Parathyroid adenoma (tissue), 2 donors: ENCODE measurements around the gene CLASP1.

Experiments
- H2AFZ ChIP-seq: fragments of 300-600 bp; sonication (generic); one replicate; pipeline ENCODE4 v1.7.0; 2017; ENCODE audit warnings: antibody characterized with exemption, mild to moderate bottlenecking
- H3K27ac ChIP-seq: fragments of 300-600 bp; sonication (generic); one replicate; pipeline ENCODE4 v1.7.0; 2017
- H3K27me3 ChIP-seq: fragments of 300-600 bp; sonication (generic); one replicate; pipeline ENCODE4 v1.7.0; 2017; ENCODE audit warnings: low read length; ENCODE audit not compliant: control insufficient read depth, insufficient read depth
- H3K36me3 ChIP-seq: fragments of 300-600 bp; sonication (generic); one replicate; pipeline ENCODE4 v1.7.0; 2017; ENCODE audit warnings: low read length; ENCODE audit not compliant: control insufficient read depth, insufficient read depth
- H3K4me1 ChIP-seq: fragments of 300-600 bp; sonication (generic); one replicate; pipeline ENCODE4 v1.7.0; 2017; ENCODE audit warnings: control low read depth
- H3K4me2 ChIP-seq: fragments of 300-600 bp; sonication (generic); one replicate; pipeline ENCODE4 v1.7.0; 2017; ENCODE audit warnings: low read length
- H3K4me3 ChIP-seq: fragments of 300-600 bp; sonication (generic); one replicate; pipeline ENCODE4 v1.7.0; 2017; ENCODE audit warnings: low read depth, low read length
- H3K79me2 ChIP-seq: fragments of 300-600 bp; sonication (generic); one replicate; pipeline ENCODE4 v1.7.0; 2017; ENCODE audit warnings: control low read depth
- H3K9ac ChIP-seq: fragments of 300-600 bp; sonication (generic); one replicate; pipeline ENCODE4 v1.7.0; 2017; ENCODE audit warnings: mild to moderate bottlenecking
- H3K9me3 ChIP-seq: fragments of 300-600 bp; sonication (generic); one replicate; pipeline ENCODE4 v1.7.0; 2017; ENCODE audit warnings: low read length; ENCODE audit not compliant: control insufficient read depth
- CTCF ChIP-seq: fragments of 300-600 bp; sonication (generic); IDR thresholded peaks from one replicate; pipeline ENCODE4 v1.7.0; 2017; ENCODE audit warnings: antibody characterized with exemption, mild to moderate bottlenecking
- donor health status: primary hyperparathyroidism.

The CLASP1 gene

GRCh38 chr2:121504316-121504715 is 144.9 kb downstream of the CLASP1 start:
- H3K79me2 ChIP-seq = peaks cover 19% of the 10 kb centered on the region
- H3K4me2 ChIP-seq = no peak overlapping the region
- H3K36me3 ChIP-seq = peaks cover 3% of the 10 kb centered on the region
- peaks cover 6% of the 10 kb centered on the region for H3K4me1 ChIP-seq
- TF ChIP-seq CTCF = no peak
- no peak overlapping the region for H3K27ac ChIP-seq
- no peaks in the 10 kb centered on the region for H3K9me3 ChIP-seq
- no peak overlapping the region for H2AFZ ChIP-seq
- H3K4me3 ChIP-seq = no peak overlapping the region
- H3K9ac ChIP-seq = no peak overlapping the region
- H3K27me3 ChIP-seq = no peaks in the 10 kb centered on the region

GRCh38 chr2:121502781-121503180 is 146.5 kb downstream of the CLASP1 start:
- H3K9me3 ChIP-seq = no peaks in the 10 kb centered on the region
- H2AFZ ChIP-seq = no peak overlapping the region
- peaks cover 6% of the 10 kb centered on the region for H3K4me1 ChIP-seq
- no peak overlapping the region for H3K27ac ChIP-seq
- H3K27me3 ChIP-seq = no peaks in the 10 kb centered on the region
- no peak for TF ChIP-seq CTCF
- H3K9ac ChIP-seq = no peak overlapping the region
- H3K36me3 ChIP-seq = peaks cover 3% of the 10 kb centered on the region
- no peak overlapping the region for H3K4me3 ChIP-seq
- H3K79me2 ChIP-seq = peaks cover 18% of the 10 kb centered on the region
- no peak overlapping the region for H3K4me2 ChIP-seq

- H3K27me3 ChIP-seq = no peaks in the 10 kb centered on the region
- H2AFZ ChIP-seq = no peak overlapping the region
- H3K4me2 ChIP-seq = no peak overlapping the region
- TF ChIP-seq CTCF = no peak
- peaks cover 6% of the 10 kb centered on the region for H3K4me1 ChIP-seq
- no peak overlapping the region for H3K4me3 ChIP-seq
- H3K27ac ChIP-seq = no peak overlapping the region
- peaks cover 3% of the 10 kb centered on the region for H3K36me3 ChIP-seq
- H3K9ac ChIP-seq = no peak overlapping the region
- H3K79me2 ChIP-seq = peaks cover 18% of the 10 kb centered on the region
- no peaks in the 10 kb centered on the region for H3K9me3 ChIP-seq
These were observed 147.0 kb downstream of the CLASP1 start for GRCh38 chr2:121502246-121502645.

- no peak for TF ChIP-seq CTCF
- Histone ChIP-seq H3K9ac (no peak overlapping the region), H3K4me3 (no peak overlapping the region), H3K4me1 (peaks cover 6% of the 10 kb centered on the region), H3K4me2 (no peak overlapping the region), H3K27ac (no peak overlapping the region), H3K9me3 (no peaks in the 10 kb centered on the region), H3K79me2 (peaks cover 17% of the 10 kb centered on the region), H3K27me3 (no peaks in the 10 kb centered on the region), H3K36me3 (peaks cover 3% of the 10 kb centered on the region), H2AFZ (no peak overlapping the region)
These were observed 147.7 kb downstream of the CLASP1 start for GRCh38 chr2:121501554-121501953.

- Histone ChIP-seq H3K4me2 (no peak overlapping the region), H3K79me2 (peaks cover 12% of the 10 kb centered on the region), H3K27ac (no peak overlapping the region), H3K27me3 (no peaks in the 10 kb centered on the region), H3K4me3 (no peak overlapping the region), H2AFZ (no peak overlapping the region), H3K36me3 (peaks cover 3% of the 10 kb centered on the region), H3K4me1 (peaks cover 6% of the 10 kb centered on the region), H3K9ac (no peak overlapping the region), H3K9me3 (no peaks in the 10 kb centered on the region)
- no peak for TF ChIP-seq CTCF
These were observed 148.2 kb downstream of the CLASP1 start for GRCh38 chr2:121501031-121501430.
